OCI-LY3 (cell line): ENCODE measurements around the gene TOP3A.
"Not testable (repeated sequence)": the region's sequence is repeated elsewhere in the genome, so short reads cannot be mapped to it uniquely, and the experiment has no call there.

Source experiments
- EZH2phosphoT487 ChIP-seq: fragments of 200-600 bp; shearing (Covaris generic); IDR thresholded peaks from 2 replicates; pipeline ENCODE4 v1.6.1; 2018; ENCODE audit warnings: antibody characterized with exemption, mixed run types, low read depth
- TF ChIP-seq, protein P1 (sequence below): fragments of 200-600, 300-600 bp; sonication (generic); IDR thresholded peaks from 2 replicates; pipeline ENCODE4 v1.5.1; 2014; ENCODE audit warnings: antibody characterized with exemption, low read length, low read depth

DNA sequence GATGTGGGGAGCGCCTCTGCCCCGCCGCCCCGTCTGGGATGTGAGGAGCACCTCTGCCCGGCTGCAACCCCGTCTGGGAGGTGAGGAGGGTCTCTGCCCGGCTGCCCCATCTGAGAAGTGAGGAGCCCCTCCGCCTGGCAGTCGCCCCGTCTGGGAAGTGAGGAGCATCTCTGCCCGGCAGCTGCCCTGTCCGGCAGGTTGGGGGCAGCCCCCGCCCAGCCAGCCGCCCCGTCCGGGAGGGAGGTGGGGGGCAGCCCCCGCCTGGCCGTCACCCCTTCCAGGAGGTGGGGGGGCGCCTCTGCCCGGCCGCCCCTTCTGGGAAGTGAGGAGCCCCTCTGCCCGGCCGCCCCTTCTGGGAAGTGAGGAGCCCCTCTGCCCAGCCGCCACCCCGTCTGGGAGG is 23.4 kb upstream of the TOP3A start:
- TF ChIP-seq, protein P1, sequence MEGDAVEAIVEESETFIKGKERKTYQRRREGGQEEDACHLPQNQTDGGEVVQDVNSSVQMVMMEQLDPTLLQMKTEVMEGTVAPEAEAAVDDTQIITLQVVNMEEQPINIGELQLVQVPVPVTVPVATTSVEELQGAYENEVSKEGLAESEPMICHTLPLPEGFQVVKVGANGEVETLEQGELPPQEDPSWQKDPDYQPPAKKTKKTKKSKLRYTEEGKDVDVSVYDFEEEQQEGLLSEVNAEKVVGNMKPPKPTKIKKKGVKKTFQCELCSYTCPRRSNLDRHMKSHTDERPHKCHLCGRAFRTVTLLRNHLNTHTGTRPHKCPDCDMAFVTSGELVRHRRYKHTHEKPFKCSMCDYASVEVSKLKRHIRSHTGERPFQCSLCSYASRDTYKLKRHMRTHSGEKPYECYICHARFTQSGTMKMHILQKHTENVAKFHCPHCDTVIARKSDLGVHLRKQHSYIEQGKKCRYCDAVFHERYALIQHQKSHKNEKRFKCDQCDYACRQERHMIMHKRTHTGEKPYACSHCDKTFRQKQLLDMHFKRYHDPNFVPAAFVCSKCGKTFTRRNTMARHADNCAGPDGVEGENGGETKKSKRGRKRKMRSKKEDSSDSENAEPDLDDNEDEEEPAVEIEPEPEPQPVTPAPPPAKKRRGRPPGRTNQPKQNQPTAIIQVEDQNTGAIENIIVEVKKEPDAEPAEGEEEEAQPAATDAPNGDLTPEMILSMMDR, result not testable (repeated sequence)
- not testable (repeated sequence) for TF ChIP-seq EZH2phosphoT487
